Liver (tissue), 9 donors: ENCODE data around the gene RARA. TPM values are rescaled to one million over a fixed set of nuclear protein-coding genes. Genes with fewer than 3 reads are reported as not detected.
A peak's percentile ranks its signal among the peaks of the same experiment; 100 is the strongest.

Source experiments
- DNase-seq: peaks from one replicate; pipeline ENCODE4 v3.0.0-alpha.2; 2017; ENCODE audit warnings: low spot score
- H3K27ac ChIP-seq, 2 donors: one replicate each; pipeline ENCODE4 v1.7.0; 2013; ENCODE audit warnings: inconsistent platforms in 2 of 2, low read length in 2 of 2, control low read depth in 1 of 2, low read depth in 1 of 2, mild to moderate bottlenecking in 1 of 2
- H3K27me3 ChIP-seq, 4 donors: one replicate each; pipeline versions ENCODE4 v1.6.1 to v1.7.0; 2013; ENCODE audit warnings: low read length in 3 of 4, inconsistent platforms in 1 of 4, mild to moderate bottlenecking in 1 of 4, moderate library complexity in 1 of 4; ENCODE audit not compliant: control insufficient read depth in 4 of 4, insufficient read depth in 4 of 4
- H3K36me3 ChIP-seq, 4 donors: one replicate each; pipeline versions ENCODE4 v1.6.1 to v1.7.0; 2013; ENCODE audit warnings: low read length in 3 of 4, mild to moderate bottlenecking in 3 of 4, low read depth in 1 of 4, moderate library complexity in 1 of 4; ENCODE audit not compliant: control insufficient read depth in 4 of 4, insufficient read depth in 3 of 4
- H3K4me1 ChIP-seq, 4 donors: one replicate each; pipeline versions ENCODE4 v1.6.1 to v1.7.0; 2013; ENCODE audit warnings: low read length in 3 of 4, mild to moderate bottlenecking in 3 of 4, moderate library complexity in 1 of 4; ENCODE audit not compliant: control insufficient read depth in 4 of 4, insufficient read depth in 4 of 4
- H3K4me3 ChIP-seq, 3 donors: one replicate each; pipeline versions ENCODE4 v1.6.1 to v1.7.0; 2013; ENCODE audit warnings: low read length in 3 of 3, control low read depth in 1 of 3, low read depth in 1 of 3, mild to moderate bottlenecking in 1 of 3
- H3K9ac ChIP-seq, 2 donors: one replicate each; pipeline ENCODE4 v1.7.0; 2013; ENCODE audit warnings: low read length in 2 of 2, mild to moderate bottlenecking in 2 of 2, moderate library complexity in 2 of 2, control low read depth in 1 of 2, low read depth in 1 of 2
- H3K9me3 ChIP-seq, 4 donors: one replicate each; pipeline versions ENCODE4 v1.6.1 to v1.7.0; 2013; ENCODE audit warnings: low read length in 3 of 4; ENCODE audit not compliant: control insufficient read depth in 4 of 4
- EGR1 ChIP-seq, 2 donors: IDR thresholded peaks; 2 replicates each; pipeline ENCODE4 v1.6.1; 2016 to 2018; ENCODE audit warnings: antibody characterized with exemption in 2 of 2, low read depth in 2 of 2
- HNF4A ChIP-seq, 2 donors: conservative IDR thresholded peaks; 2 replicates each; pipeline ENCODE4 v1.6.1; 2016; ENCODE audit warnings: antibody characterized with exemption in 2 of 2, mild to moderate bottlenecking in 2 of 2
- JUND ChIP-seq, 2 donors: IDR thresholded peaks; 2 replicates each; pipeline ENCODE4 v1.6.1; 2016; ENCODE audit warnings: antibody characterized with exemption in 2 of 2
- NR2F2 ChIP-seq: IDR thresholded peaks from 2 replicates; pipeline ENCODE4 v1.6.1; 2016; ENCODE audit warnings: antibody characterized with exemption
- RAD21 ChIP-seq, 2 donors: IDR thresholded peaks; 2 replicates each; pipeline ENCODE4 v1.6.1; 2016; ENCODE audit warnings: antibody characterized with exemption in 2 of 2, mild to moderate bottlenecking in 2 of 2
- RXRA ChIP-seq, 2 donors: IDR thresholded peaks; 2 replicates each; pipeline ENCODE4 v1.6.1; 2017 to 2018; ENCODE audit warnings: antibody characterized with exemption in 2 of 2, mild to moderate bottlenecking in 1 of 2
- SP1 ChIP-seq: IDR thresholded peaks from 2 replicates; pipeline ENCODE4 v1.6.1; 2018; ENCODE audit warnings: antibody characterized with exemption, mild to moderate bottlenecking
- YY1 ChIP-seq: IDR thresholded peaks from 2 replicates; pipeline ENCODE4 v1.6.1; 2016; ENCODE audit warnings: antibody characterized with exemption, mild to moderate bottlenecking
- WGBS: extraction: QIAGEN DNeasy Blood & Tissue Kit; methylation state at CpG from one replicate; pipeline ENCODE4 v1.1.7; 2013; 5-methylcytosine and 5-hydroxymethylcytosine counted together
- polyA plus RNA-seq, 2 donors: library from polyadenylated mRNA; stranded (reverse) in 1 of 2; unstranded in 1 of 2; fragments of 200-250 nt in 1 of 2; fragments of >200 nt in 1 of 2; fragmentation: Nextera tagmentation in 1 of 2; extraction: Ambion mirVana in 1 of 2; gene quantifications; one replicate each; pipeline versions ENCODE4 v1.2.1 to v1.2.3, GENCODE V29; 2013 to 2015
- total RNA-seq, 2 donors: library from RNA; depleted of rRNA; stranded (reverse); fragments of >200 nt; gene quantifications; one replicate each; pipeline ENCODE4 v1.2.3, GENCODE V29; 2014
- TF ChIP-seq, protein P1 (sequence below): IDR thresholded peaks from 2 replicates; pipeline ENCODE4 v1.6.1; 2016; ENCODE audit warnings: antibody characterized with exemption
- TF ChIP-seq, protein P2 (sequence below): fragments of 150-350 bp; IDR thresholded peaks from 2 replicates; pipeline ENCODE4 v1.5.1; 2017; ENCODE audit warnings: improper control_type of control experiment, low read depth, low read length; ENCODE audit not compliant: missing input control
- TF ChIP-seq, protein P3 (sequence below): IDR thresholded peaks from 2 replicates; pipeline ENCODE4 v1.6.1; 2016; ENCODE audit warnings: antibody characterized with exemption
- donor health status: healthy.
- donor health status: healthy.
- donor health status: healthy.
- donor health status: healthy.
- donor health status: healthy.

Gene RARA
- total and polyA plus RNA-seq, 4 donors = 6.6 to 26.2 (median 10.8) TPM

DNA sequence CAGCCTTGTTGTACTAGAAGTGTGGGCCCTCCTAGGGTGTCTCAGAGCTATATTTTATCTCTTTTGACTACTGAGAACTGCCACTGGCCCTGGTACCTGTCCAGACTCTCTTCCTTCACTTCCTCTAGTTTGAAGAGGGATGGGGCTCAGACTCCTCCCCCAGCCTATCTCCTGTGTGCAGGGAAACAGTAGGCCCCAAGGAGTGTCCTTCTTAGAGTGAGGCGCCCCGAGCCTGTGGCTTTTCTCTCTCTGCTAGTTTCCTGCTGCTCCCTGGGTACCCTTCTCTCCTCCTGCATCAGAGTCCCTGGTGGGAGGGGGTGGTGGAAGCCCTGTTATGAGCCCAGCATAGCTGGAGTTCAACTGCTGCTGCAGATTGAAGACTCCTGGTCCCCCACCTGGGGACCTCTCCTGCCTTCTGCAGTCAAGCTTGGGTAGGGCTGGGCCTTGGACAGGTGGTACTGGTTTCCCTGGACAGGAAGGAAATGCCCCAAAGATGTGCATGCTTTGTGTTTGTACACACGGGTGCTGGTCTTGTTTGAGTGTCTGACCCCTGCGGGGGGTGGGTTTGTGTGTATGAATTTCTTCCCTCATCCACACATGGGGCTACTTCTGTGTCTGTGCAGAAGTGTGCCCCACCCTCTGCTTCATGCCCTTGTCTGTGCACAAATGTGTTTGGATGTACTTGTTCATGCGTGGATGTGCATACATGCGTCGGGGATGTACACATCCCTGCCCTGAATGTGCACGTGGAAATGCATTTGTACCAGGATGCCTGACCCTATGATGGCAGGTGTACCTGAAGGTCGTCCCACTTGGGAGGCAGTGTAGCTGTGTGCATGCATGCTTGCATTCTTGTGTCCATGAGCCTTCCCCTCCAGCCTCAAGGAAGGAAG, 6.9 kb downstream of the RARA start:
- no peak for DNase-seq
- Histone ChIP-seq H3K27me3 (no peaks in the 10 kb centered on the region), H3K9ac (peak overlapping the region in 1 of 2 donors; percentile 22), H3K36me3 (no peaks in the 10 kb centered on the region), H3K9me3 (no peaks in the 10 kb centered on the region), H3K27ac (peak overlapping the region; percentile 78 to 94), H3K4me1 (peaks cover 45 to 83% (median 74%) of the 10 kb centered on the region in 4 donors), H3K4me3 (no peak overlapping the region)
- TF ChIP-seq, protein P1, sequence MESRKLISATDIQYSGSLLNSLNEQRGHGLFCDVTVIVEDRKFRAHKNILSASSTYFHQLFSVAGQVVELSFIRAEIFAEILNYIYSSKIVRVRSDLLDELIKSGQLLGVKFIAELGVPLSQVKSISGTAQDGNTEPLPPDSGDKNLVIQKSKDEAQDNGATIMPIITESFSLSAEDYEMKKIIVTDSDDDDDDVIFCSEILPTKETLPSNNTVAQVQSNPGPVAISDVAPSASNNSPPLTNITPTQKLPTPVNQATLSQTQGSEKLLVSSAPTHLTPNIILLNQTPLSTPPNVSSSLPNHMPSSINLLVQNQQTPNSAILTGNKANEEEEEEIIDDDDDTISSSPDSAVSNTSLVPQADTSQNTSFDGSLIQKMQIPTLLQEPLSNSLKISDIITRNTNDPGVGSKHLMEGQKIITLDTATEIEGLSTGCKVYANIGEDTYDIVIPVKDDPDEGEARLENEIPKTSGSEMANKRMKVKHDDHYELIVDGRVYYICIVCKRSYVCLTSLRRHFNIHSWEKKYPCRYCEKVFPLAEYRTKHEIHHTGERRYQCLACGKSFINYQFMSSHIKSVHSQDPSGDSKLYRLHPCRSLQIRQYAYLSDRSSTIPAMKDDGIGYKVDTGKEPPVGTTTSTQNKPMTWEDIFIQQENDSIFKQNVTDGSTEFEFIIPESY = no peak
- TF ChIP-seq RXRA (IDR thresholded peaks at IDR 0.05) (no peak), JUND (IDR thresholded peaks at IDR 0.05) (no peak), NR2F2 (no peak), HNF4A (conservative IDR thresholded peaks at IDR 0.05) (no peak), EGR1 (IDR thresholded peaks at IDR 0.05; ENCODE audit: low read depth in 2 of 2) (no peak)
- TF ChIP-seq, protein P2, sequence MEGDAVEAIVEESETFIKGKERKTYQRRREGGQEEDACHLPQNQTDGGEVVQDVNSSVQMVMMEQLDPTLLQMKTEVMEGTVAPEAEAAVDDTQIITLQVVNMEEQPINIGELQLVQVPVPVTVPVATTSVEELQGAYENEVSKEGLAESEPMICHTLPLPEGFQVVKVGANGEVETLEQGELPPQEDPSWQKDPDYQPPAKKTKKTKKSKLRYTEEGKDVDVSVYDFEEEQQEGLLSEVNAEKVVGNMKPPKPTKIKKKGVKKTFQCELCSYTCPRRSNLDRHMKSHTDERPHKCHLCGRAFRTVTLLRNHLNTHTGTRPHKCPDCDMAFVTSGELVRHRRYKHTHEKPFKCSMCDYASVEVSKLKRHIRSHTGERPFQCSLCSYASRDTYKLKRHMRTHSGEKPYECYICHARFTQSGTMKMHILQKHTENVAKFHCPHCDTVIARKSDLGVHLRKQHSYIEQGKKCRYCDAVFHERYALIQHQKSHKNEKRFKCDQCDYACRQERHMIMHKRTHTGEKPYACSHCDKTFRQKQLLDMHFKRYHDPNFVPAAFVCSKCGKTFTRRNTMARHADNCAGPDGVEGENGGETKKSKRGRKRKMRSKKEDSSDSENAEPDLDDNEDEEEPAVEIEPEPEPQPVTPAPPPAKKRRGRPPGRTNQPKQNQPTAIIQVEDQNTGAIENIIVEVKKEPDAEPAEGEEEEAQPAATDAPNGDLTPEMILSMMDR = no peak
- TF ChIP-seq, protein P3, sequence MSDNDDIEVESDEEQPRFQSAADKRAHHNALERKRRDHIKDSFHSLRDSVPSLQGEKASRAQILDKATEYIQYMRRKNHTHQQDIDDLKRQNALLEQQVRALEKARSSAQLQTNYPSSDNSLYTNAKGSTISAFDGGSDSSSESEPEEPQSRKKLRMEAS = no peak
- WGBS = 66% methylated on average over 9 of the region's 9 CpGs

DNA sequence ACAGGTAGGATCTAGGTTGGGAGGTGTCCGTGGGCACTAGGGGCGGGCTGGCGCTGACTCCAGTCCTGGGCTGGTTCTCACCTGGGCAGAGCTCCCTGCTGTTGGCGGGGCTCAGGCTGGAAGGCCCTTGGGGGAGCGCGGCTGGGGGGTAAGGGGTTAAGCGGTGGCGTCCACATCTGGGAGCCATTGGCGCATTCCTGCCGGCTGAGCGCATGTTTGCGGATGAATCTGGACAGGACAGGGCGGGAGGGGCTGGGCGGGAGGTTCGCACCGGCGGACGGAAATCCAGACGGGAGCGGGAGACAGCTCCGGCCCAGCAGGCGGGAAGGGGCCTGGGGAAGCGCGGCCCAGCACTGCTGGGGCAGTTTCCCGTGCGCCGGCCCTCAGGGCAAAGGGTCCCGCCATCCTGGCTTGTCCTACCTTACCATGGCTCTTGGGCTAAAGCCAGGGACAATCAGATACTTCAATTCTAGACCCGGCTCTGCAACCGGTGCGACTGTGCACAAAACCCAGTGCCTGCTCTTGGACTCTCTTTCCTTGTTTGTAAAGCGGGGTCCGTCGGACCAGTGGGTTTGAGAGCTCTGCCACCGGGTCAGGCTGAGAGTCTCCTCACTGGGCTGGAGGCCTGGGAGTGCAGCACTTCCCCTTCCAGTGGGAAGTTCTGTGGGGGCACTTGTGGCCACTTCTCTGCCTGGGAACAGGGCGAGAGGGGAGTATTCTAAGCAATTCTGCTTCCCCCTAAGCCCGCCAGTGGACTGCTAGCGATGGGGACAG, 7.8 kb downstream of the RARA start:
- Histone ChIP-seq H3K9me3 (no peaks in the 10 kb centered on the region), H3K36me3 (no peaks in the 10 kb centered on the region), H3K27me3 (no peaks in the 10 kb centered on the region), H3K4me3 (peak overlapping the region in 1 of 3 donors; percentile 21), H3K9ac (peak overlapping the region in 1 of 2 donors; percentile 48), H3K4me1 (peaks cover 44 to 83% (median 76%) of the 10 kb centered on the region in 4 donors), H3K27ac (peak overlapping the region; percentile 78 to 94)
- 16% methylated on average over 38 of the region's 38 CpGs for WGBS
- peak in 1 of 2 donors; percentile 22 for TF ChIP-seq RAD21 (IDR thresholded peaks at IDR 0.05)
- TF ChIP-seq, protein P1 = no peak
- TF ChIP-seq YY1 = peak; percentile 78
- TF ChIP-seq JUND (IDR thresholded peaks at IDR 0.05) = peak in 1 of 2 donors; percentile 19
- no peak for TF ChIP-seq SP1
- peak; percentile 18 to 21 for TF ChIP-seq RXRA (IDR thresholded peaks at IDR 0.05)
- peak in 1 of 2 donors; percentile 11 for TF ChIP-seq HNF4A (conservative IDR thresholded peaks at IDR 0.05)
- DNase-seq = peak; percentile 58
